Measurements from ENCODE around the gene SMPDL3A. TPM values are rescaled to one million over a fixed set of nuclear protein-coding genes. Genes with fewer than 3 reads are reported as not detected.

The SMPDL3A gene, protein sequence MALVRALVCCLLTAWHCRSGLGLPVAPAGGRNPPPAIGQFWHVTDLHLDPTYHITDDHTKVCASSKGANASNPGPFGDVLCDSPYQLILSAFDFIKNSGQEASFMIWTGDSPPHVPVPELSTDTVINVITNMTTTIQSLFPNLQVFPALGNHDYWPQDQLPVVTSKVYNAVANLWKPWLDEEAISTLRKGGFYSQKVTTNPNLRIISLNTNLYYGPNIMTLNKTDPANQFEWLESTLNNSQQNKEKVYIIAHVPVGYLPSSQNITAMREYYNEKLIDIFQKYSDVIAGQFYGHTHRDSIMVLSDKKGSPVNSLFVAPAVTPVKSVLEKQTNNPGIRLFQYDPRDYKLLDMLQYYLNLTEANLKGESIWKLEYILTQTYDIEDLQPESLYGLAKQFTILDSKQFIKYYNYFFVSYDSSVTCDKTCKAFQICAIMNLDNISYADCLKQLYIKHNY
- total RNA-seq = 3.3 and 3.5 TPM in 2 replicates

DNA sequence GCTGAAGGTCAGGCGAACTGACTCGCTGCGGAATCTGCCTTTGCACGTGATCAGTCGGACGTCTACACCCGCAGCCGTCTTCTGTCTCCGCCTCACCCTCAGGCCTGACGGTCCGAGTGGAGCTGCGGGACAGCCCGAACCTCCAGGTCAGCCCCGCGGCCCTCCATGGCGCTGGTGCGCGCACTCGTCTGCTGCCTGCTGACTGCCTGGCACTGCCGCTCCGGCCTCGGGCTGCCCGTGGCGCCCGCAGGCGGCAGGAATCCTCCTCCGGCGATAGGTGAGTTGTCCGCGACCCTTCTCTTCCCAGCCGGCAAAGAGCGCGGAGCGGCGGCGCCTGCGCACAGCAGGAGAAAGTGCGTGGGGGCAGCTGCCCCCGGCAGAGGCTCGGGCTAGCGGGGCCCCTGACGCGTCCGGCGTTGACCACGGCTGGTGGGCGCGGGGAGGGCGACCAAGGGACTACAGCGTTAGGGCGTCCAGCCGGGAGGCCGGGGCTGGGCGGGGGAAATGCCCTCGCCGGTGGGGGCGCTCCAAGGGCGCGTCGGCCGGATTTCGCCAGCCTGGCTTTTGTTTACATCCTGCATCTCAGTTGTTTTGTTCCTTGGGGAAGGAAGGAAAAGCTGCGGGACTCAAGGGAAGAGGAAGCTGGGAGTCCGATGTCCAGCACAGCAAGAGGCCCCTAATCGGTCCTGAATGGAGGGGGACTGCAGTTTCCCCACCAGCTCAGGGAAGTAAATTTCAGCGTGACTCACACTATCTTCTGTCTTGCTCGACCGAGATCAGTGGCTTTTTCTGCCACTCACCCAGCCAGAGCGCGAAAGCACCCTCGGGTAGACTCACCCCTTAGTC, at the start of gene SMPDL3A:
Gene SMPDL3A (plus strand): TSS at position 77 of the 846 bp plus-strand sequence. CDS start 89 bp downstream, at position 166.

GRCh38 chr6:122779667-122780066, 9.4 kb upstream of the SMPDL3A start, which contains the start of gene FABP7:
FABP7 (plus strand) TSS chr6:122779716; CDS start chr6:122779795, 79 bp downstream.

Other genes starting within 250 kb of the SMPDL3A start
- gene PKIB, start 178.9 kb upstream of the SMPDL3A start, total RNA-seq = not detected in 2 replicates
- not detected in 2 replicates for gene FABP7, start 9.5 kb upstream of the SMPDL3A start, total RNA-seq
- under 0.01 TPM in 1 of 2 replicates, not detected in the other for gene CLVS2, start 207.0 kb downstream of the SMPDL3A start, total RNA-seq

Data from endothelial cell of coronary artery (primary cell).